OCI-LY1 (cell line): ENCODE results near the gene MYH7.
"Not testable (repeated sequence)": the region's sequence is repeated elsewhere in the genome, so short reads cannot be mapped to it uniquely, and the experiment has no call there.

Source experiments
- H2AFZ ChIP-seq: fragments of 200-600 bp; sonication (generic), shearing (Covaris generic); 2 replicates; pipeline ENCODE4 v1.6.0; 2014; ENCODE audit warnings: antibody characterized with exemption, mild to moderate bottlenecking, low read length
- H3F3A ChIP-seq: fragments of 200-600 bp; sonication (generic), shearing (Covaris generic); 2 replicates; pipeline ENCODE4 v1.6.0; 2014; ENCODE audit warnings: mild to moderate bottlenecking, antibody characterized with exemption, low read length, moderate library complexity; ENCODE audit not compliant: insufficient read depth
- H3K27ac ChIP-seq: fragments of 200-600 bp; sonication (generic); 2 replicates; pipeline ENCODE4 v1.5.1; 2014; ENCODE audit warnings: low read length, mixed run types, mild to moderate bottlenecking, low read depth; ENCODE audit not compliant: poor library complexity, severe bottlenecking
- H3K27me3 ChIP-seq: fragments of 200-600 bp; sonication (generic); 2 replicates; pipeline ENCODE4 v1.6.0; 2014; ENCODE audit warnings: antibody characterized with exemption, mild to moderate bottlenecking, low read length, moderate library complexity; ENCODE audit not compliant: insufficient read depth
- H3K36me3 ChIP-seq: fragments of 200-600 bp; sonication (generic); 2 replicates; pipeline ENCODE4 v1.6.1; 2014; ENCODE audit warnings: mild to moderate bottlenecking, antibody characterized with exemption, low read length, moderate library complexity, mixed read lengths; ENCODE audit not compliant: insufficient read depth
- H3K4me1 ChIP-seq: fragments of 200-600 bp; sonication (generic); 2 replicates; pipeline ENCODE4 v1.5.1; 2014; ENCODE audit warnings: mild to moderate bottlenecking, low read length, moderate library complexity; ENCODE audit not compliant: insufficient read depth, severe bottlenecking
- H3K4me2 ChIP-seq: fragments of 200-600 bp; sonication (generic), shearing (Covaris generic); 2 replicates; pipeline ENCODE4 v1.6.1; 2014; ENCODE audit warnings: low read length
- H3K4me3 ChIP-seq: fragments of 200-600 bp; sonication (generic); 2 replicates; pipeline ENCODE4 v1.5.1; 2014; ENCODE audit warnings: low read length, low read depth, mild to moderate bottlenecking, mixed read lengths; ENCODE audit not compliant: poor library complexity, severe bottlenecking
- H3K79me2 ChIP-seq: fragments of 200-600 bp; shearing (Covaris generic); 2 replicates; pipeline ENCODE4 v1.6.1; 2016; ENCODE audit warnings: mixed run types, low read length, mixed read lengths; ENCODE audit not compliant: insufficient read depth
- H3K9ac ChIP-seq: fragments of 200-600 bp; sonication (generic), shearing (Covaris generic); 2 replicates; pipeline ENCODE4 v1.6.1; 2014; ENCODE audit warnings: mild to moderate bottlenecking, low read length, mixed read lengths
- H3K9me2 ChIP-seq: fragments of 200-600 bp; sonication (generic), shearing (Covaris generic); 2 replicates; pipeline ENCODE4 v1.6.1; 2014; ENCODE audit warnings: low read depth, mild to moderate bottlenecking, low read length, mixed read lengths
- H3K9me3 ChIP-seq: fragments of 200-600 bp; shearing (Covaris generic); 2 replicates; pipeline ENCODE4 v1.6.1; 2014; ENCODE audit warnings: low read length, mixed read lengths
- H4K20me1 ChIP-seq: fragments of 200-600 bp; sonication (generic), shearing (Covaris generic); 2 replicates; pipeline ENCODE4 v1.6.0; 2016; ENCODE audit warnings: mild to moderate bottlenecking, low read length; ENCODE audit not compliant: insufficient read depth
- EZH2 ChIP-seq: fragments of 200-600 bp; sonication (generic), shearing (Covaris generic); IDR thresholded peaks from 2 replicates; pipeline ENCODE4 v1.8.0; 2017; ENCODE audit warnings: borderline replicate concordance, mixed run types, mild to moderate bottlenecking, antibody characterized with exemption, low read length, moderate library complexity, mixed read lengths
- TF ChIP-seq, protein P1 (sequence below): fragments of 200-600 bp; sonication (generic), shearing (Covaris generic); IDR thresholded peaks from 2 replicates; pipeline ENCODE4 v1.5.1; 2017; ENCODE audit warnings: mild to moderate bottlenecking, antibody characterized with exemption, low read length, moderate library complexity, mixed read lengths

MYH7 gene

DNA sequence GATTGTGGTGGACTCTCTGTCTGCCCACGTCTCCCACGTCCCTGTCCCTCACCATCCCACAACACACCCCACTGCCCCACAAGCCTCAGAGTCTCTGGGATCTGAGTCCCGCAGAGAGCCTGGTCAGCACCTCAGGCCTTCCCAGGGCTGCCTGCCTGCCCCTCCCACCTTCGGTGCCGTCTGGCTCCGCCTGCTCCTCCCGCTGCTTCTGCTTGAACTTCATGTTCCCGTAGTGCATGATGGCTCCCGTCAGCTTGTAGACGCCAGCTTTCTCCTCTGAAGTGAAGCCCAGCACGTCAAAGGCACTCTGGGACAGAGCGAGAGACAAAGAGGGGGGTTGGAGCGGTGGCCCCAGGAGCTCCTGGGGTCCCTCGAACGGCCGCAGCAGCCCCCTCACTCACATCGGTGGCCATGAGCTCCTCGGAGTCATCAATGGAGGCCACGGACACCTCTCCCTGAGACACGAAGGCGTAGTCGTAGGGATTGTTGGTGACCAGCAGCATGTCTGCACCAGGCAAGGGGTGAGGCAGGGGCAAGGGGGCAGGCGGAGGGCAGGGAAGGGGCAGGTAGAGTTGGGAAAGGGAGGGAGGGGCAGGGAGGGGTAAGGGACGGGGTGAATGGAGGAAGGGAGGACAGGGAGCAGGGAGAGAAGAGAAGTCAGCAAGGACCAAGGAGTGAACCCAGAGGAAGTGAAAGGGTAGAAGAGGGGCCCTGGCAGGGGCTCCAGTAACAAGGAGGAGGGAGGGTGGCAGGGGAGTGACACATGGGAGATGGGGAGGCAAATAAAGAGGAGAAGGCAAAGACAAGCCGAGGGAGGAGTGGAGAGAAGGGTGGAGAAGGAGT lies 32.9 kb downstream of the MYH7 start:
- H3K4me2 ChIP-seq, result no peak overlapping the region
- no peaks in the 10 kb centered on the region for H3K79me2 ChIP-seq
- H3K9ac ChIP-seq, result no peak overlapping the region
- no peaks in the 10 kb centered on the region for H3K9me2 ChIP-seq
- no peaks in the 10 kb centered on the region for H3K36me3 ChIP-seq
- TF ChIP-seq, protein P1, sequence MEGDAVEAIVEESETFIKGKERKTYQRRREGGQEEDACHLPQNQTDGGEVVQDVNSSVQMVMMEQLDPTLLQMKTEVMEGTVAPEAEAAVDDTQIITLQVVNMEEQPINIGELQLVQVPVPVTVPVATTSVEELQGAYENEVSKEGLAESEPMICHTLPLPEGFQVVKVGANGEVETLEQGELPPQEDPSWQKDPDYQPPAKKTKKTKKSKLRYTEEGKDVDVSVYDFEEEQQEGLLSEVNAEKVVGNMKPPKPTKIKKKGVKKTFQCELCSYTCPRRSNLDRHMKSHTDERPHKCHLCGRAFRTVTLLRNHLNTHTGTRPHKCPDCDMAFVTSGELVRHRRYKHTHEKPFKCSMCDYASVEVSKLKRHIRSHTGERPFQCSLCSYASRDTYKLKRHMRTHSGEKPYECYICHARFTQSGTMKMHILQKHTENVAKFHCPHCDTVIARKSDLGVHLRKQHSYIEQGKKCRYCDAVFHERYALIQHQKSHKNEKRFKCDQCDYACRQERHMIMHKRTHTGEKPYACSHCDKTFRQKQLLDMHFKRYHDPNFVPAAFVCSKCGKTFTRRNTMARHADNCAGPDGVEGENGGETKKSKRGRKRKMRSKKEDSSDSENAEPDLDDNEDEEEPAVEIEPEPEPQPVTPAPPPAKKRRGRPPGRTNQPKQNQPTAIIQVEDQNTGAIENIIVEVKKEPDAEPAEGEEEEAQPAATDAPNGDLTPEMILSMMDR, result no peak
- TF ChIP-seq EZH2, result no peak
- no peak overlapping the region for H2AFZ ChIP-seq
- H3K27ac ChIP-seq, result no peak overlapping the region
- H3K4me1 ChIP-seq, result no peaks in the 10 kb centered on the region
- no peaks in the 10 kb centered on the region for H3K9me3 ChIP-seq
- H3K4me3 ChIP-seq, result no peak overlapping the region
- no peaks in the 10 kb centered on the region for H4K20me1 ChIP-seq
- H3K27me3 ChIP-seq, result peaks cover 6% of the 10 kb centered on the region; the same call in 1 of the 2 replicates
- no peaks in the 10 kb centered on the region for H3F3A ChIP-seq

DNA sequence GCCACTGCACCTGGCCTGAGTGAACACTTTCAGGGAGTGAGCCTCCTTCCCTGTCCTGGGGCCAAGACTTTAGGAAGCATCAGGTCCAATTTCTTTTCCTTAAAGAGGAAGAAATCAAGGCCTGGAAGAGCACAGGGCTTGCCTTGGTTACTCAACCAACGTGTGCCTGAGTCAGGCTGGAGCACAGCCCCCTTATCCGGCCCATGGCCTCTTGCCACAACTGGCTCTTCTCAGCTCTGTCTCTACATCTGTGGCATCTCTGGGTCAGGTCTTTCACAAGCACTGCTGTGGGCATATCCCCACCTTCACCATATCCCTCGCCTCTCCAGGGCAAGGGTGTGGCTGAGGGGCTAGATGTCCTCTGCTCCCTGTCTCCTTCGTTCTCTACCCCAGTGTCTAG lies 34.2 kb downstream of the MYH7 start:
- Histone ChIP-seq H3K27ac (no peak overlapping the region), H3K4me3 (no peak overlapping the region), H3K9me2 (no peaks in the 10 kb centered on the region), H4K20me1 (no peaks in the 10 kb centered on the region), H3K36me3 (no peaks in the 10 kb centered on the region), H3K79me2 (no peaks in the 10 kb centered on the region), H3K4me1 (no peaks in the 10 kb centered on the region), H3K9ac (no peak overlapping the region), H3K4me2 (no peak overlapping the region), H2AFZ (no peak overlapping the region), H3F3A (no peaks in the 10 kb centered on the region), H3K27me3 (peaks cover 6% of the 10 kb centered on the region; the same call in 1 of the 2 replicates), H3K9me3 (no peaks in the 10 kb centered on the region)
- TF ChIP-seq EZH2, result no peak
- TF ChIP-seq, protein P1, result no peak

DNA sequence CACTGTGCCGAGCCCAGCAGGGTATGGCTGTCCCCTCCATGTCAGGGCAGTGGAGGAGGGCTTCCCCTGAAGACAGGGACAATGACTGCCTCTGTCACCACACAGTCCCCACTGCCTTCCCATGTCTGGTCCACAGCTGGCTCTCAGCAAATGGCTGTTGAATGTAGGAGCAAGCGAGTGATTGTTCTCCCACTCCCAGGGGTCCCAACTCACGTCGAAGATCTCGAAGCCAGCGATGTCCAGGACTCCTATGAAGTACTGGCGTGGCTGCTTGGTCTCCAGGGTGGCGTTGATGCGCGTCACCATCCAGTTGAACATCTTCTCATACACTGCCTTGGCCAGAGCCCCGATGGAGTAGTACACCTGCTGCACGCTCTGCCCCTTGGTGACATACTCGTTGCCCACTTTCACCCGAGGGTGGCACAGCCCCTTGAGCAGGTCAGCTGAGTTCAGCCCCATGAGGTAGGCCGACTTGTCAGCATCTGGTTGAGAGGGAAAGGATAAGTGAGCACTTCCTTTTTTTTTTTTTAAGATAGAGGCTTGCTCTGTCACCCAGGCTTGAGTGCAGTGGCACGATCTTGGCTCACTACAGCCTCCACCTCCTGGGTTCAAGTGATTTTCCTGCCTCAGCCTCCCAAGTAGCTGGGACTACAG lies 34.8 kb downstream of the MYH7 start:
- not testable (repeated sequence) for H3K9me2 ChIP-seq, H4K20me1 ChIP-seq, H2AFZ ChIP-seq, H3F3A ChIP-seq, H3K36me3 ChIP-seq, H3K27ac ChIP-seq, H3K79me2 ChIP-seq, H3K4me3 ChIP-seq, H3K27me3 ChIP-seq, H3K4me1 ChIP-seq, H3K9ac ChIP-seq, H3K9me3 ChIP-seq, H3K4me2 ChIP-seq
